Measurements from ENCODE around the gene WBP2.
"Not testable (repeated sequence)": the region's sequence is repeated elsewhere in the genome, so short reads cannot be mapped to it uniquely, and the experiment has no call there.

The WBP2 gene

GRCh38 chr17:75865404-75866188 is 10.5 kb upstream of the WBP2 start:
- not testable (repeated sequence) for DNase-seq

GRCh38 chr17:75864887-75865286 is 9.8 kb upstream of the WBP2 start:
- not testable (repeated sequence) for DNase-seq

DNA sequence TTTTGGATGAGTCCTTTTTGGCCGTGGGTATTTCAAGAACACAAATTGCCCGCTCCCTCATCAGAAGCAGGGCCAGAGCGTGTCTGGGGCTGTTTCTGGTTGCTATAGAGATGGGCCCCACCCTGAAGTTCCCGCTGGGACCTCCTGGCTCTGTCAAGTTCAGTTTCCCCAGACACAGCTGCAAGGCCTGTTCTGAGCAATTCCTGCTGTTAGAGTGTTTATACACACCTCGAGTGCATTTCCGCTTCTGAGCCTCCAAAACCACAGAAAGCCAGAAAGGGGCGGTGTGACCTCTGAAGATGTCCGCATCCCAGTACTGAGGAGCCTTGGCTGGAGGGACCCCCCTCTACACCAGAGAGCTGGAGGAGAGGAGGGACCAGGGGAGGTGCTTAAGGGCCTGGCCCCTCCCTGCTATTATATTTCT is 9.3 kb upstream of the WBP2 start:
- DNase-seq, result peak; percentile 41

DNA sequence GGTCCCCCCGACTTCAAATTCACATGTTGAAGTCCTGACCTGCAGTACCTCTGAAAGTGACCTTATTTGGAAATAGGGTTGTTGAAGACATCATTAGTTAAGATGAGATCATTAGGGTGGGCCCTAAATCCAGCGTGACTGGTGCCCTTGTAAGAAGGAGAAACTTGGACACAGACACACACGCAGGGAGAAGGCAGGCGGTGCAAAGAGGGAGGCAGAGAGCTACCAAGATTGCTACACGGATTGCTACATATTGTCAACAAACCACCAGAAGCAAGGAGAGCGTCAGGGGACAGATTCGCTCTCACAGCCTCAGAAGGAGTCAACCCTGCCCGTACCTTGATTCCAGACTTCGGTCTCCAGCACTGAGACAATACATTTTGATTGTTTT is 6.8 kb upstream of the WBP2 start:
- no peak for DNase-seq

- not testable (repeated sequence) for DNase-seq
Observed at GRCh38 chr17:75859358-75859757, 4.2 kb upstream of the WBP2 start.

DNA sequence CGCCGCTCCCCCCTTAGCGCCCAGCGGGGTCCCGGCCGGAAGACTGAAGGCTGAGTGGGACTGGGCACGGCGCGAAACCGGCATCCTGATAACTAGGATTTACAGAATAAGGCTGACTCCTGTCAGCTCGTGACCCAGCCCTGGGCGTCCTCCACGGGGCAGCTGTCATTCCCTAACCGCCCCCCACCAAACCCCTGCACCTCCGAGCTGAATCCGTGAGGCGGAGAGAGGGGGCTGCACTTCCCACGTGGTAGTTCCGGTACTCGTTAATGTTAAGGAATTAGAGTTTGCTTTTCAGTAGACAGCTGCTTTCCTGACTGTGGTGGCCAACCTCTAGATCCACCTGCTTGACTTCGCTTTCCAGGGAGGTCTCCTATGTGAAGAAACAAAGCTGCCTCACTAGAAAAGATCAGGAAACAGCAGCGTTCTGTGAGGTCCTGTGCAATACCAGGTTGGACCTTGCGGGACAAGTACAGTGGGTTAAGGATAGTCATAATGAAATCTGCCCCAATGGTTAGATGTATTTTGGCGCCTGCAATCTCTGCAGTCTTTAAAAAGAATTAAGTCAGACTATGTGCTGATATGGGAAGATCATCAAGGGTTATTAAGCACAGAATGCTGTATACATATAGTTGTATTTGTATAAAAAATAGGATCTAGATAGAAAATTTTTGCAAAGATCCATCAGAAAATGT is 1.1 kb upstream of the WBP2 start:
- DNase-seq, result peak; percentile 14

DNA sequence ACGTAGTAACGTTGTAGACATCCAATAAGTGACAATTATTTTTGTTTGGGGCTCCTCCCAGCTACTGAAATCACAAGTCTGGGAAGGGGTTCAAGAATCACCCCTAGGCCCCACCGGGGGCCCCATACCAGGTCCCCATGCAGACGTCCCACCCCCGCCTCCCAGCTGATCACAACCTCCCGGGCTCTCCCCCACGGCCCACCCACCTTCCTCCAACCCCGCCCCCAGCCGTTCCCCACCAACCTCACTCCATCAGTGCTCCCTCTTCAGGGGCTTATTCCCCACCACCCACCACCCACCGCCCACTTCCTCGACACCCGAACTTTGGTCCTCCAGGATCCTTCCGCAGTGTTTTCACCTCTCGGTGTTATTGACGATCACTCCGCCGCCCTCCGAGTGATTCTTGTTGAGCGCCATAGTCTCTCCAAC is 240 bp downstream of the WBP2 start:
- DNase-seq, result no peak

DNA sequence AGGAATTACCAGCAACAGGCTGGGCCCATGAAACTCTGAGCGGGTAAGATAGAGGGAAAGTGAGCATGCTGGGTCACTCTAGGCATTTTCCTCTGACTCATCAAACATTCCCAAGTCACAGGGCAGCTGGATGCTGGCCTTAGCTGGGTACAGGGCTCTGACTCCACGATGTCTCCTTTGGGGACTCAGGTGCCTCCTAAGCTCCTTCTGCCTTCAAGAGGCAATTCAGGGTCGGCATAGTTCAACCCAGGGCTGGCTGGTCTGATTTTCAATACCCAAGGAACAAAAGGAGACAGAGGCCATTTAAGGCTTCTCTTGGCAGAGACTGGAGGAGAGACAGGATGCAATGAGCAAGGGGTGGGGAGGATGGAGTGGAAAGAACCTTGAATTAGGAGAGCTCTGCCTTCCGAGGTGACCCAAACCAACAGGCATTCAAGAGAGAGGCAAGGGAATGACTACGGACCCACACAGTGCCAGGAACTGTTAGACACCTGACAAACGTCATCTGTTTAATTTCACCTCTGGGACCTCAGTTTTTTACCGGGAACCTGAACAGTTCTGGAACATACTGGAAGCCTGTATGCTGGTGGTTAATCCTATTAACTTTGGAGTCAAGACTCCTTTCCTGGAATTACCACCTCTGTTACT is 910 bp downstream of the WBP2 start:
- no peak for DNase-seq

GRCh38 chr17:75853433-75853832 is 1.7 kb downstream of the WBP2 start:
- DNase-seq, result no peak

- not testable (repeated sequence) for DNase-seq
Observed at GRCh38 chr17:75851693-75851991, 3.5 kb downstream of the WBP2 start.

DNA sequence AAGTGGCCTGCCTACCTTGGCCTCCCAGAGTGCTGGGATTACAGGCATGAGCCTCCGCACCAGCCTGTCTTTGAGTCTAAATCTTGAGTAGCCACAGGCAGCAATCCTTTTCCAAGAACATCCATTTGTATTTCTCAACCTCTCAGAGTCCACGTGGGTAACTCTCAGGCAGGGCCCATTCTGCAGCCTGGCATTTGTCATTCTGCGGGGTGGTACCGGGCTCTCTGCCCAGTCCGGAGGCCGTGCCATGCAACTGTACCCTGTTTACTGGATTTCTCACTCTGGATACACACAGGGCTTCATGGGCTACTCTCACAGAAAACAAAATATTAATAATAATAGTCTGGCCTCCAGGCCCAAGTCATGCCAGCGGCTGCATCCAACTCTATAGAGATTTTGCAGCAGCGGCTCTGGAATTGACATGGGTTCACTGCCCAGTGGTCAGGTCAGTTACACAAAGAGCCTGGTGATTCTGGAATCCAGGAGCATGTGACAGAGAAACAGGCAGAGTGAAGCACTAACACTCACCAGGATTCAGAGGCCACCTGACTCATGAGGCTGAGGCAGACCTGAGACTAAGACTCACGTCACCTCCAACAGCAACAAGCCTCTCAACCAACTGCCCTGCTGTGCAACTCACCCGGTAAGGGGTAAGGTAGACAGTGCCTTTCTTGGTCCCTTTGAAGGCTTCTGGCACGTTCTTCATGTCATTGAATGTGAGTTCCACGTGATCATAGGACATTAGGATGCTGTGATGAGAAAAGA is 4.0 kb downstream of the WBP2 start:
- no peak for DNase-seq

- DNase-seq, result no peak
Observed at GRCh38 chr17:75849724-75850123, 5.4 kb downstream of the WBP2 start.

- no peak for DNase-seq
Observed at GRCh38 chr17:75849279-75849646, 5.9 kb downstream of the WBP2 start.

DNA sequence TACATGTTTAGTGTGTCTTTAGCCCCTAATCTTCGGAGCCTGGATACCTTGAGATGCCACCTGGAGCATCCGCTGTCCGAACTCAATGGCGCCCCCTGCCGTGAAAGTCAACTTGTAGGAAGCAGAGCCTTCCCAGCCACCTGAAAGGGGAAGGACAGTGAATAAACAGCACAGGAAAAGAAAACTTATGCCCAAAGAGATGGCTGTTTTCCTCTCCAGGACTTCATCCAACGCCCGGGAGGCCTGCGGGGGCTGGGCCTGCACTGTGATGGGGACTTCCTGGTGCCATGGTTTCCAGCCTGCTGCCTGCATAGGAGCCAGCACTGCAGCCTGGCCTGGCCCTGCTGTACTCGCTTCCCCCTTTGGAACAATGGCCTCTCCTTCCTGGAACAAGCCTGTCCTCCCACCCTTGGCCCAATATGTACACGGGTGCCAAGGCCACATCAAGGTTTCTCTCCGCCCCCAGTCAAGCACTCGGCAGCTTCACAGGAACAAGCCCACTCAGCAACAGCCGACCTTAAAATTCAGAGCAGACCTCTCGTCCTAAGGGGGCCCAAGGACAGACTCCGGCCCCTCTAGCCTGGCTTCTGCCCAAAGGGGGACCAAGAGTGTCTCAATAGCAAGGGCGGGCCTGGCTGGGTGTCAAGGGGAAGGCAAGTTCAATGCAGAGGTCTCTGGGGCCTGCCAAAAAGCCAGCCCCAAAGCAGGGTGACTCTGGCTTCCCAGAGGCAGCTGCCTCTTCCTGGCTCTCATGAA is 6.4 kb downstream of the WBP2 start:
- DNase-seq, result peak; percentile 93

DNA sequence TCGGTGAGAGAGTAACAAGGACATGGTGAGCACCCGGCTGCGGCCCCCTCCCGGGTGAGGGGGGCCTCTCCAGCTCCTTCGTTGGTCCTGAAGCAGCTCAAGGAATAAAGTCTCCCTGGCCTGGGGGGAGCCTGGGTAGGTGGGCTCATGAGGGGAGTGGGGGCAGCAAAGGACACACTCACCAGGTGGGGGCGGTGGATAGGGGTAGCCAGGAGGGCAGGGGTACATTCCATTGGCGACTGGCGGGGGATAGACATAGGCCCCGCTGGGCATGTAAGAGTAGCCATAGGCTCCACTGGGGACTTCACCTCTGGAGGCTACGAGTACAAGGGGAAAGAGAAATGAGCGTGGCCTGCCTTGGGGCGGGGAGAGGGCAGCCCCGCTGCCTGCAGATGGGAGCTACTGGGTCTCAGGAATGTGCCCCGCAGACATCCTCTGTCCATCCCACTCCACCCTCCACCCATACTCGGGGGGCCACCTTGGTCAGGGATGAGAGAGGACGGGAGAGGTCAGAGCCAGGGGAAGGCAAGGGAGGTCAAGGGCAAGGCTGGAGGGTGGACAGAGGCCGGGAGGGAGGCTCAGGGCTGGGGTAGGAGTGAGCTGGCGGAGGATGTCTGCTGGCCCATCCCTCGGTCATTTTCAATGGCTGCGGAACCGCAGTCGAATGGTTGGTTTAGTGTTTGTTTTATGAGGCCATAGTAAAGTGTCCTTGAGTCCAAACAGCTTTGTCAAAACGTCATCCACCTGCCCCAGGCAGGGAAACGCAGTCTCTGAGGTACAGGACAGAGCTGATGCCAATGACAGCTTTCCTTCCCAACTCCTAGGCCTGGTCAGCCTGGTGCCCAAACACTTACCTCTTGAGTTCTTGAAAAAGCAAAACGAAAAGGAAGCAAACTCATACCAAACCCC is 7.3 kb downstream of the WBP2 start:
- DNase-seq, result peak; percentile 93

GRCh38 chr17:75846692-75847613 is 8.2 kb downstream of the WBP2 start:
- DNase-seq, result peak; percentile 87

DNA sequence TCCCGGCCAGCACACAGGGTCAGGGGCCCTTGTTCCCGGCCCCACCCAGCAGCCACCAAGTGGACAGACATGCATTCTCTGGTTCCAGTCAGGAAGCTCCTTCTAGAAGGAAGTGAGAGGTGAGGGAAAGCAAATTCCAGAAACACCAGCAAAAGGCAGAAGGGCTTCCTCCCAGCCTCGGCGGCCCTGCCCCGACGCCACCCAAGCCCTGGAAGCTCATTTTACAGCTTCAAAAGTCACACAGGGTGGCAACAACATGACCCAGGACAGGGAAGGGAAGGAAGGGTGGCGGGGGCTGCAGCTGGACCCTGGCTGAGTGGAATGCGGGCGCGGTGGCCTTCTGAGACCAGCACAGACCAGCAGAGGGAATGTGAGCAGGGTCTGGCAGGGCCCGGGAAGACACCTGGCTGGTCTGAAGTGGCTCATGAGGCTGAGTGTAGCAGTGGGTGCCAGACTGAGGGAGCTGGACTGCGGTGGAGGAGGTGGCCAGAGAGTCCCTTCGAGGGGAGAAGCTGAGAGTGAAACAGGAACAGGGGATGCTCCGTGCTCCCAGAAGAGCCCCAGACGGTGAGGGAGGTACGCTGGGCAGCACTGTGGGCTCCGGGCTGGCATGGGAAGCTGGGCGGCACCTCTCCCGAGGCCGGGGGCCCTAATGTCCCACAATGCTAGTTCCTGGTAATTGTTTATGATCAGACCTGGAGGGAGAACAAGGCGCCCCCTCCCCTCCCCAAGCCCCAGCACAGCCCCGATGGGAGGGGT is 9.0 kb downstream of the WBP2 start:
- DNase-seq, result peak; percentile 47

GRCh38 chr17:75845058-75845711 is 9.9 kb downstream of the WBP2 start:
- peak; percentile 66 for DNase-seq

DNA sequence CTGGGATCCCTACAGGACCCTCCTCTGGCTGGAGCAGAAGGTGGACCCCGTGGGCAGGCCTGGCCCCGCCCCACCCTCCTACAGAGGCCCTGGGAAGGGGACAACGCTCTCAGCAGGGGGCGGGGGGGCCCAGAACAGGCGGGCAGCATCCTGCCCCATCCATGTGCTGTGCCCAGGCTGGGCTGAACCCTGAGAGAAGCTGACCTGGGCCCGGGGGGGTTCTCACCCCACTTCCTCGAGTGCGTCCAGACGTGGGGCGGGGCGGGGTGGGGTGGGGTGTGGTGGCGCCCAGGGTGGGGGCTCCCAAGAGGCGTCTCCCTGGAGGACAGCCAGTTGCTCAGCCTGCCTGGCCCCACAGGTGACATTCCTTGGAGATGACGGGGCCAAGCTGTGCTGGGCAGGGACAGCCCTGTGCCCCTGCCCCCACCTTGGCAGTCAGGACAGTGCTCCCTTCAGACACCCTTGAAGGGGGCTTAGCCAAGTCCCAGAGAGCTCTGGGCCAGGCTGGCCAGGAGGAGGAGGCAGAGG is 10.5 kb downstream of the WBP2 start:
- no peak for DNase-seq
